GM23338 (cell line): ENCODE measurements around the gene DYNLT2B. TPM values are rescaled to one million over a fixed set of nuclear protein-coding genes. Genes with fewer than 3 reads are reported as not detected.

ENCODE experiments used
- ATAC-seq: fragments of 200-7000 bp; cut with Tn5 transposase; 3 replicates; pipeline ENCODE4 v1.9.1; 2020
- DNase-seq: peaks from one replicate; pipeline ENCODE4 v3.0.0-alpha.2; 2015; ENCODE audit warnings: low spot score
- H2AFZ ChIP-seq: fragments of 200-600 bp; sonication (generic); 2 replicates; pipeline ENCODE4 v1.8.0; 2016; ENCODE audit warnings: antibody characterized with exemption, mild to moderate bottlenecking, moderate library complexity
- H3F3A ChIP-seq: fragments of 200-600 bp; sonication (generic); replicated peaks from 2 replicates; pipeline ENCODE4 v1.8.0; 2017; ENCODE audit warnings: antibody characterized with exemption, mixed run types, low read depth
- H3K27ac ChIP-seq: fragments of 200-600 bp; sonication (generic); 2 replicates; pipeline ENCODE4 v1.6.1; 2016; ENCODE audit warnings: low read depth
- H3K27me3 ChIP-seq: fragments of 200-600 bp; sonication (generic); 2 replicates; pipeline ENCODE4 v1.8.0; 2016; ENCODE audit warnings: mild to moderate bottlenecking, mixed run types, moderate library complexity; ENCODE audit not compliant: insufficient read depth
- H3K36me3 ChIP-seq: fragments of 200-600 bp; sonication (generic); 2 replicates; pipeline ENCODE4 v1.8.0; 2016; ENCODE audit warnings: mild to moderate bottlenecking; ENCODE audit not compliant: insufficient read depth
- H3K4me1 ChIP-seq: fragments of 200-600 bp; sonication (generic); 2 replicates; pipeline ENCODE4 v1.8.0; 2016; ENCODE audit warnings: mild to moderate bottlenecking, moderate library complexity; ENCODE audit not compliant: insufficient read depth
- H3K4me2 ChIP-seq: fragments of 200-600 bp; sonication (generic); 2 replicates; pipeline ENCODE4 v1.7.1; 2017; ENCODE audit warnings: mixed run types
- H3K4me3 ChIP-seq: fragments of 200-600 bp; sonication (generic); 2 replicates; pipeline ENCODE4 v1.6.1; 2016; ENCODE audit warnings: mixed run types
- H3K79me2 ChIP-seq: fragments of 200-600 bp; sonication (generic); replicated peaks from 2 replicates; pipeline ENCODE4 v1.8.0; 2017; ENCODE audit warnings: mild to moderate bottlenecking; ENCODE audit not compliant: insufficient read depth
- H3K9me2 ChIP-seq: fragments of 200-600 bp; sonication (generic); 2 replicates; pipeline ENCODE4 v1.8.0; 2017; ENCODE audit not compliant: insufficient read depth
- H4K20me1 ChIP-seq: fragments of 200-600 bp; sonication (generic); replicated peaks from 2 replicates; pipeline ENCODE4 v1.8.0; 2017; ENCODE audit warnings: mild to moderate bottlenecking; ENCODE audit not compliant: insufficient read depth
- H3K27ac Mint-ChIP-seq: 2 replicates; pipeline ENCODE4 v1.8.0; 2020; ENCODE audit warnings: inconsistent platforms, mild to moderate bottlenecking, moderate library complexity, mixed read lengths
- H3K27me3 Mint-ChIP-seq: 3 replicates; pipeline ENCODE4 v1.8.0; 2022; ENCODE audit warnings: low read depth, mild to moderate bottlenecking, moderate library complexity, mixed read lengths, inconsistent platforms; ENCODE audit not compliant: insufficient read depth, poor library complexity
- H3K36me3 Mint-ChIP-seq: 3 replicates; pipeline ENCODE4 v1.8.0; 2021; ENCODE audit warnings: low read depth, mild to moderate bottlenecking, inconsistent platforms, moderate library complexity, mixed read lengths
- H3K4me1 Mint-ChIP-seq: 3 replicates; pipeline ENCODE4 v1.8.0; 2020; ENCODE audit warnings: mild to moderate bottlenecking, inconsistent platforms, mixed read lengths
- H3K4me3 Mint-ChIP-seq: 3 replicates; pipeline ENCODE4 v1.8.0; 2021; ENCODE audit warnings: moderate library complexity, mild to moderate bottlenecking, inconsistent platforms, mixed read lengths
- H3K9me3 Mint-ChIP-seq: 3 replicates; pipeline ENCODE4 v1.8.0; 2020; ENCODE audit warnings: moderate library complexity, mild to moderate bottlenecking, inconsistent platforms, mixed read lengths
- CREB1 ChIP-seq: fragments of 250-450 bp; sonication (Bioruptor Pico); IDR thresholded peaks from 2 replicates; pipeline ENCODE4 v1.5.0; 2020; ENCODE audit warnings: low read depth, mild to moderate bottlenecking, moderate library complexity
- ETS1 ChIP-seq: IDR thresholded peaks from 2 replicates; pipeline ENCODE4 v1.6.1; 2016; ENCODE audit warnings: antibody characterized with exemption
- EZH2 ChIP-seq: fragments of 200-600 bp; sonication (generic); IDR thresholded peaks from one replicate; pipeline ENCODE4 v1.8.0; 2017; ENCODE audit warnings: antibody characterized with exemption, mild to moderate bottlenecking, low read depth; ENCODE audit not compliant: unreplicated experiment
- EZH2phosphoT487 ChIP-seq: fragments of 200-600 bp; sonication (generic); IDR thresholded peaks from one replicate; pipeline ENCODE4 v1.8.1; 2018; ENCODE audit warnings: antibody characterized with exemption; ENCODE audit not compliant: unreplicated experiment
- JUNB ChIP-seq: IDR thresholded peaks from one replicate; pipeline ENCODE4 v1.6.1; 2016; ENCODE audit warnings: antibody characterized with exemption; ENCODE audit not compliant: unreplicated experiment
- NANOG ChIP-seq: IDR thresholded peaks from 2 replicates; pipeline ENCODE4 v1.6.1; 2016; ENCODE audit warnings: antibody characterized with exemption, borderline replicate concordance
- POLR2AphosphoS5 ChIP-seq: IDR thresholded peaks from 2 replicates; pipeline ENCODE4 v1.6.1; 2016; ENCODE audit warnings: antibody characterized with exemption, low read depth
- REST ChIP-seq: IDR thresholded peaks from one replicate; pipeline ENCODE4 v1.6.1; 2018; ENCODE audit warnings: antibody characterized with exemption; ENCODE audit not compliant: unreplicated experiment
- STAT1 ChIP-seq: IDR thresholded peaks from one replicate; pipeline ENCODE4 v1.6.1; 2016; ENCODE audit warnings: antibody characterized with exemption; ENCODE audit not compliant: unreplicated experiment
- ZNF114 ChIP-seq: fragments of 250-450 bp; sonication (Bioruptor Pico); IDR thresholded peaks from 2 replicates; pipeline ENCODE4 v1.5.0; 2020; ENCODE audit warnings: mild to moderate bottlenecking, moderate library complexity
- ZNF331 ChIP-seq: fragments of 250-450 bp; sonication (Bioruptor Pico); IDR thresholded peaks from 2 replicates; pipeline ENCODE4 v1.5.0; 2020; ENCODE audit warnings: low read depth, mild to moderate bottlenecking, moderate library complexity
- polyA plus RNA-seq: library from polyadenylated mRNA; unstranded; fragments of >200 nt; fragmentation: Nextera tagmentation; extraction: Ambion mirVana; gene quantifications from 2 replicates; pipeline ENCODE4 v1.2.1, GENCODE V29; 2016
- total RNA-seq: library from RNA; depleted of rRNA; stranded (reverse); fragments of >200 nt; shearing (Covaris generic); gene quantifications from 2 replicates; pipeline ENCODE4 v1.2.3, GENCODE V29; 2014
- TF ChIP-seq, protein P1 (sequence below), 2 experiments: fragments of 200-600 bp in 1 of 2; sonication (generic) in 1 of 2; conservative IDR thresholded peaks; 2 replicates each; pipeline versions ENCODE4 v1.5.1 to v1.6.1; 2016 to 2017; ENCODE audit warnings: antibody characterized with exemption in 2 of 2, low read depth in 2 of 2, mild to moderate bottlenecking in 2 of 2, moderate library complexity in 1 of 2

The DYNLT2B gene
- total and polyA plus RNA-seq, 2 experiments from 2014 or later, result 11.3 to 42.7 TPM

DNA sequence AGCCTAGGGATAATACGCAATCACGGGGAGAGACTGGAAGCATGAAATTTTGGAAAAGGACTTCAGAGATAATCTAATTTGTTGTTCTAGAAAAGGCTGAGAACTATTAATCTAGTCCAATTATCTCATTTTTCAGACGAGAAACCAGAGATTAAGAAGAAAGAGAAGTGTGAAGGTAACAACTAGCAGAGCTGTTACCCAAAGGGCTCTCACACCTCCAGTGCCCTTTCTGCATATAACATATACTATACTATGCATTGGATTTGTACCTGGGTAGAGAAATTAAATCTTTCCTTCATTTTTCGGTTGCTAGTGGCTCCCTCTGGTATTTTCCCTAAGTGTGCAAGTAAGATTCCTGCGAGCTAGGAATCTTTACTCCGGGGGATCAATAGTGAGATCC, 33.5 kb upstream of the DYNLT2B start (continued):
- TF ChIP-seq, protein P1, sequence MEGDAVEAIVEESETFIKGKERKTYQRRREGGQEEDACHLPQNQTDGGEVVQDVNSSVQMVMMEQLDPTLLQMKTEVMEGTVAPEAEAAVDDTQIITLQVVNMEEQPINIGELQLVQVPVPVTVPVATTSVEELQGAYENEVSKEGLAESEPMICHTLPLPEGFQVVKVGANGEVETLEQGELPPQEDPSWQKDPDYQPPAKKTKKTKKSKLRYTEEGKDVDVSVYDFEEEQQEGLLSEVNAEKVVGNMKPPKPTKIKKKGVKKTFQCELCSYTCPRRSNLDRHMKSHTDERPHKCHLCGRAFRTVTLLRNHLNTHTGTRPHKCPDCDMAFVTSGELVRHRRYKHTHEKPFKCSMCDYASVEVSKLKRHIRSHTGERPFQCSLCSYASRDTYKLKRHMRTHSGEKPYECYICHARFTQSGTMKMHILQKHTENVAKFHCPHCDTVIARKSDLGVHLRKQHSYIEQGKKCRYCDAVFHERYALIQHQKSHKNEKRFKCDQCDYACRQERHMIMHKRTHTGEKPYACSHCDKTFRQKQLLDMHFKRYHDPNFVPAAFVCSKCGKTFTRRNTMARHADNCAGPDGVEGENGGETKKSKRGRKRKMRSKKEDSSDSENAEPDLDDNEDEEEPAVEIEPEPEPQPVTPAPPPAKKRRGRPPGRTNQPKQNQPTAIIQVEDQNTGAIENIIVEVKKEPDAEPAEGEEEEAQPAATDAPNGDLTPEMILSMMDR (conservative IDR thresholded peaks at IDR 0.05; ENCODE audit: low read depth in 2 of 2), result no peak
- no peak for TF ChIP-seq CREB1 (CRISPR knock-in tag)

GRCh38 chr3:196350067-196350466, 32.0 kb upstream of the DYNLT2B start:
- Mint-ChIP-seq H3K9me3 (no peaks in the 10 kb centered on the region; the same call in 2 of the 3 replicates), H3K4me1 (no peaks in the 10 kb centered on the region), H3K36me3 (peaks cover 27% of the 10 kb centered on the region), H3K27ac (no peak overlapping the region), H3K4me3 (no peak overlapping the region), H3K27me3 (no peaks in the 10 kb centered on the region)
- no peaks in the 10 kb centered on the region; the same call in 1 of the 2 replicates for H3K36me3 ChIP-seq
- H3K4me2 ChIP-seq, result no peak overlapping the region
- no peaks in the 10 kb centered on the region for H3K79me2 ChIP-seq
- H4K20me1 ChIP-seq, result no peaks in the 10 kb centered on the region
- H3K4me1 ChIP-seq, result no peaks in the 10 kb centered on the region
- H3K27ac ChIP-seq, result no peak overlapping the region
- H3K9me2 ChIP-seq, result no peaks in the 10 kb centered on the region
- H2AFZ ChIP-seq, result no peak overlapping the region
- ATAC-seq, result no peak
- H3K27me3 ChIP-seq, result no peaks in the 10 kb centered on the region
- H3F3A ChIP-seq, result 0 out of 2 replicates have a peak, but pooled peaks cover 4% of the 10 kb centered on the region
- no peak for DNase-seq
- H3K4me3 ChIP-seq, result no peak overlapping the region
- TF ChIP-seq ETS1, result no peak
- TF ChIP-seq ZNF114, result no peak
- TF ChIP-seq ZNF331, result no peak
- TF ChIP-seq CREB1 (CRISPR knock-in tag), result no peak
- no peak for TF ChIP-seq NANOG
- TF ChIP-seq, protein P1 (conservative IDR thresholded peaks at IDR 0.05; ENCODE audit: low read depth in 2 of 2), result no peak
- no peak for TF ChIP-seq EZH2phosphoT487
- TF ChIP-seq STAT1, result no peak
- TF ChIP-seq JUNB, result no peak
- TF ChIP-seq REST, result no peak
- no peak for TF ChIP-seq EZH2
- no peak for TF ChIP-seq POLR2AphosphoS5
